K562 (cell line): ENCODE measurements around the gene POLD3.

ENCODE experiments used
- ARID3B ChIP-seq: fragments of 250-450 bp; sonication (Bioruptor Pico); IDR thresholded peaks from 2 replicates; pipeline ENCODE4 v1.4.0; 2020; ENCODE audit warnings: borderline replicate concordance
- CTCF ChIP-seq, 3 experiments: IDR thresholded peaks in 2 of 3; conservative IDR thresholded peaks in 1 of 3; 2 replicates each; pipeline ENCODE4 v1.5.1; 2011 to 2012; ENCODE audit warnings: low read length in 3 of 3, mild to moderate bottlenecking in 3 of 3, control low read depth in 2 of 3, improper control_type of control experiment in 1 of 3, inconsistent platforms in 1 of 3, low read depth in 1 of 3, mixed read lengths in 1 of 3, moderate library complexity in 1 of 3; ENCODE audit not compliant: insufficient read depth in 2 of 3
- GABPA ChIP-seq: fragments of 200-800 bp; sonication (Bioruptor generic); conservative IDR thresholded peaks from 2 replicates; pipeline ENCODE4 v1.6.1; 2016; ENCODE audit warnings: low read depth, missing genetic modification characterization, missing compliant biosample characterization
- MAFG ChIP-seq: fragments of 450-650 bp; conservative IDR thresholded peaks from 2 replicates; pipeline ENCODE4 v1.6.1; 2016; ENCODE audit warnings: missing genetic modification characterization, missing compliant biosample characterization
- MTA2 ChIP-seq: fragments of 450-650 bp; IDR thresholded peaks from 2 replicates; pipeline ENCODE4 v1.6.1; 2016; ENCODE audit warnings: low read depth
- POLR2A ChIP-seq: fragments of 450-650 bp; conservative IDR thresholded peaks from 2 replicates; pipeline ENCODE4 v1.6.1; 2016
- SRSF9 ChIP-seq: fragments of 200-400 bp; formaldehyde crosslinking; IDR thresholded peaks from 2 replicates; pipeline ENCODE4 v1.6.1; 2017; ENCODE audit warnings: low read depth, low read length, borderline replicate concordance
- ZNF282 ChIP-seq: sonication (generic); formaldehyde crosslinking; IDR thresholded peaks from 2 replicates; pipeline ENCODE4 v1.8.1; 2023; ENCODE audit warnings: missing genetic modification reagents

GRCh38 chr11:74566146-74566960 lies 26.0 kb upstream of the POLD3 start:
- TF ChIP-seq SRSF9 (no peak), CTCF (IDR thresholded peaks at IDR 0.05 in 2 of 3, conservative IDR thresholded peaks at IDR 0.05 in 1 of 3; ENCODE audit: insufficient read depth in 2 of 3, low read depth in 1 of 3, low read length in 3 of 3) (no peak), GABPA (no peak), ZNF282 (no peak), MAFG (tag) (no peak), POLR2A (no peak), MTA2 (no peak), ARID3B (CRISPR knock-in tag) (no peak)
